Measurements from ENCODE around the gene OLIG3. TPM values are rescaled to one million over a fixed set of nuclear protein-coding genes. Genes with fewer than 3 reads are reported as not detected.
A peak's percentile ranks its signal among the peaks of the same experiment; 100 is the strongest.

OLIG3 gene
- polyA plus RNA-seq: under 1 TPM in 1 of 2 donors, not detected in 1; 0.02 TPM

DNA sequence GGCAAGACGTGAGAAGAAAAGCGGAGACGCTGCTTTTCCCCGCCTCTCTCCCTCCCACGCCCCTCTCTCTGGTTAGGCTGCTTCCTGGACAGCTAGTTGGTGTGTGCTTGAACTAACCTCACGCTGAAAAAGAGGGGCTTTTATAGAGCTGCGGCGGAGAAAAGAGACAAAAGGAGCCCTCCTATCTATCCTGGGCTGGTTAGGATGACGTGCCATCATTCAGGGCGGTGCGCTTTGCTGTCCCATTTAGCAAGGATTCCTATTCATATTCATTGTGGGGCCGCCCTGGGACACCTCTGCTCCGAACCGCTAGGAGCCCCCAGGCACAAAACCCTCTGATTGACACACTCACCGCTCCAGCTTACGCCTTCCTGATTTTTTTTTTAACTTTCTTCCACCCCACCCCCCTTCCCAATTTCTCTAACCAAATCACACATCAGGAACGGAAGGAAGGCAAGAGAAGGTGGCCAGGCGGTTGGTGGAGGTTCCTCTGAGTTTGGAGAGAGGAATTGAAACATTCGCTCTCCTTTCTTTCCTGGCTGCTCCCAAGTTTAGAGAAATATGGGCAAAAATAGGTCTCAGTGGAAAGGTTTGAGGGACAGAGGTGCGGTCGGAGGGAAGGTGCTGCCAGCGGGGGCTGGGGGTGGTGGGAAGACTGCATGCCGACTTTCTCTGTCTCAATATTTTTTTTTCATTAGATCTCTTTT, at the start of gene OLIG3:
Gene OLIG3, minus strand, starts transcription at position 114 of the 707 bp plus-strand sequence. CDS start 224 bp downstream, outside the sequence.
- Histone ChIP-seq H3K27ac (ENCODE audit: low read depth in 2 of 2, low read length in 1 of 2) (no peak within 1 kb of the TSS), H3K9me3 (ENCODE audit: control insufficient read depth in 2 of 2, insufficient read depth in 1 of 2, low read depth in 1 of 2, low read length in 1 of 2) (peaks cover 0 to 12% of the 10 kb centered on the region in 2 donors), H3K4me3 (ENCODE audit: low read depth in 1 of 2, low read length in 2 of 2) (peak within 1 kb of the TSS in 1 of 2 donors; percentile 3), H3K36me3 (ENCODE audit: control insufficient read depth in 2 of 2, insufficient read depth in 2 of 2, low read length in 1 of 2) (no peaks in the 10 kb centered on the region), H3K27me3 (ENCODE audit: control insufficient read depth in 1 of 2, insufficient read depth in 2 of 2, low read length in 2 of 2) (peaks cover 17 to 60% of the 10 kb centered on the region in 2 donors), H3K4me1 (ENCODE audit: control insufficient read depth in 2 of 2, insufficient read depth in 2 of 2, low read length in 1 of 2) (peaks cover 15 to 21% of the 10 kb centered on the region in 2 donors)
- WGBS, 2 donors: 16 to 17% methylated on average over 23 of the region's 23 CpGs

DNA sequence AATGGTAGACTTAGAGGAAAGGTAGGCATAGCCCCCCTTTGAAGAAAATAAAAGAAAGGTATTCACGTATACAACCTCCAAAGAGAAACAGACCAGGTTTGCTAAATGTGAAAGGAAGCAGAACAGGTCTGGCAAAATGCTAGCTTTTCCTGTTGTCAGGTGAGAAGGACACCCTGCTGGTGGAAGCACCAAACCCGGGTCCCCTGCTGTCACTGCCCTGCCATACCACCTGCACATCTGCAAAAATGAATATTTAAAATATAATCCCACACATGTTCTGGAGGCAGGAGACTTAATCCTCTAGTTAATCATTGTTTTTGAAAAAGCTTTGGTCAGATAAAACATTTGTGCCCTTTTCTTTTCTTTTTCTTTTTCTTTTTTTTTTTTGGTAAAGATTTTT, 48.9 kb upstream of the OLIG3 start:
- Histone ChIP-seq H3K36me3 (ENCODE audit: control insufficient read depth in 2 of 2, insufficient read depth in 2 of 2, low read length in 1 of 2) (no peaks in the 10 kb centered on the region), H3K9me3 (ENCODE audit: control insufficient read depth in 2 of 2, insufficient read depth in 1 of 2, low read depth in 1 of 2, low read length in 1 of 2) (no peaks in the 10 kb centered on the region), H3K4me1 (ENCODE audit: control insufficient read depth in 2 of 2, insufficient read depth in 2 of 2, low read length in 1 of 2) (no peaks in the 10 kb centered on the region), H3K4me3 (ENCODE audit: low read depth in 1 of 2, low read length in 2 of 2) (no peak overlapping the region), H3K27me3 (ENCODE audit: control insufficient read depth in 1 of 2, insufficient read depth in 2 of 2, low read length in 2 of 2) (no peaks in the 10 kb centered on the region), H3K27ac (ENCODE audit: low read depth in 2 of 2, low read length in 1 of 2) (no peak overlapping the region)
- WGBS, 2 donors: 37 to 45% methylated on average over 2 of the region's 2 CpGs

DNA sequence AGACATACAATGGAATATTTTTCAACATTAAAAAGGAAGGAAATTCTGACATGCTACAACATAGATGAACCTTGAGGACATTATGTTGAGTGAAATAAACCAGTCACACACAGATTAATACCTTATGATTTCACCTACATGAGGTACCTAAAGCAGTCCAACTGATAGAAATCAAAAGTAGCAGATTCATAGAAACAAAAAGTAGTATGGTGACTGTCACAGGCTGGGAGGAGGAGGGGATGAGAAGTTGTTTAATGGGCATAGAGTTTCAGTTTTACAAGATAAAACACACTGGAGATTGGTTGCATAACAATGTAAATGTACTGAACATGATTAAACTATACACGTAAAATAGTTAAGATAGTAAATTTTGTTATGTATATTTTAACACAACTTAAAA, 48.5 kb upstream of the OLIG3 start:
- Histone ChIP-seq H3K36me3 (ENCODE audit: control insufficient read depth in 2 of 2, insufficient read depth in 2 of 2, low read length in 1 of 2) (no peaks in the 10 kb centered on the region), H3K4me1 (ENCODE audit: control insufficient read depth in 2 of 2, insufficient read depth in 2 of 2, low read length in 1 of 2) (no peaks in the 10 kb centered on the region), H3K27ac (ENCODE audit: low read depth in 2 of 2, low read length in 1 of 2) (no peak overlapping the region), H3K27me3 (ENCODE audit: control insufficient read depth in 1 of 2, insufficient read depth in 2 of 2, low read length in 2 of 2) (no peaks in the 10 kb centered on the region), H3K9me3 (ENCODE audit: control insufficient read depth in 2 of 2, insufficient read depth in 1 of 2, low read depth in 1 of 2, low read length in 1 of 2) (no peaks in the 10 kb centered on the region), H3K4me3 (ENCODE audit: low read depth in 1 of 2, low read length in 2 of 2) (no peak overlapping the region)
- WGBS, 2 donors: 40 to 81% methylated on average over 1 of the region's 1 CpG

DNA sequence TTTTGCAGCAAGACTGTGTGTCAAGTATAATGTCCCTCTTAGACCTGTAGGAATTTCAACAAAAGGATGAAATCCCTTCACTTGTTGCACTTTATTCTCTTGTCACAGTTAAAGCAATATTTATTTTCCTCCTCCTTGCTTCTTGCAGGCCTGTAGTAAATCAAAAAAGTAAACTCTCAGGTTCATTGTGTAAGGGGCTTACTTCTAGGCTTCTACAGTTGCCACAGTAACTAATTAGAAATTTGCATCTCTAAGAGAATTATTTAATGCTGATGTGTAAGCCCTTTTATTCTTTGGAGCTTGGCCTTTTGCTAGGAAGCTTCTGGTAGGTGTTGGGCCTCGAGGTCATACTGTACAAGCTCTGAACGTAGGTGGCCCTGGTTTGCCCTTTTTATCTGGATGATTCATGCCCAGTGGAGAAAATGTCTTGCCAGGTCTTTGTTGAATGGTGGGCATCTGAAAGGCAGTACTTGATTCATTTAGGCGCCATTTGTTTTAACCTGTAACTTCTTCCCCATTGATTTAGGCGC, 47.4 kb upstream of the OLIG3 start:
- Histone ChIP-seq H3K4me1 (ENCODE audit: control insufficient read depth in 2 of 2, insufficient read depth in 2 of 2, low read length in 1 of 2) (no peaks in the 10 kb centered on the region), H3K9me3 (ENCODE audit: control insufficient read depth in 2 of 2, insufficient read depth in 1 of 2, low read depth in 1 of 2, low read length in 1 of 2) (no peaks in the 10 kb centered on the region), H3K27me3 (ENCODE audit: control insufficient read depth in 1 of 2, insufficient read depth in 2 of 2, low read length in 2 of 2) (peaks cover 0 to 3% of the 10 kb centered on the region in 2 donors), H3K27ac (ENCODE audit: low read depth in 2 of 2, low read length in 1 of 2) (no peak overlapping the region), H3K4me3 (ENCODE audit: low read depth in 1 of 2, low read length in 2 of 2) (no peak overlapping the region), H3K36me3 (ENCODE audit: control insufficient read depth in 2 of 2, insufficient read depth in 2 of 2, low read length in 1 of 2) (no peaks in the 10 kb centered on the region)
- WGBS, 2 donors: 86 to 88% methylated on average over 4 of the region's 4 CpGs

DNA sequence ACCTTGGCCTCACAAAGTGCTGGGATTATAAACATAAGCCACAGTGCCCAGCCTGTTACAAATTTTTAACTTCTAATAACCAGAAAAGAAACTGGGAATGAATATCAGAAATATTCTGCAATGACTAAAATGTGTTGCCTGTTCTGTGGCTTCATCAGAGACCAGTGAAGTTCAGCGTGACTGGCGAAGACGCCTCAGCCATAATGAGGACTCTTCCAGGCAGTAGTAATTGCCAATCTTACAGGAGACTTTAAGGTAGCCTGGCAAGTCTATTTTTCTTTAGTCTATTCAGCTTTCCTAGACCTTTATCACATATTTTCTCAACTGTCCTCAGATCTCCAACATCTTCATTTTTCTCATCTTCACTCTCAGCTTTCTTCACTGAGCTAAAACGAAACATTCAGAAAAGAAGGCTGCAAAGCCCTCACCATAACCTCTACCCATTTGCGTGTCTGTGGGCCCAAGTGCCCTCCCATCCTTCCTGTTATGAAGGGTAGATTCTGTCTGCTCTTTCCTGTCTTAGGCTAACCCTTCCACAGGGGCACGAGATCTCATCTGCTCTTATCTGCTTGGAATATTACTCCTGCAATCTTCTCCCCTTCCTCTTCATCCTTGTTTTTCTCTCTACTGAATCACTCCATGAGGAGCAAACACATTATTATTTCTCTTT, 42.0 kb upstream of the OLIG3 start:
- WGBS, 2 donors: 80 to 81% methylated on average over 6 of the region's 6 CpGs
- H3K4me1 ChIP-seq (ENCODE audit: control insufficient read depth in 2 of 2, insufficient read depth in 2 of 2, low read length in 1 of 2): no peaks in the 10 kb centered on the region
- H3K9me3 ChIP-seq (ENCODE audit: control insufficient read depth in 2 of 2, insufficient read depth in 1 of 2, low read depth in 1 of 2, low read length in 1 of 2): no peaks in the 10 kb centered on the region
- no peak overlapping the region for H3K4me3 ChIP-seq (ENCODE audit: low read depth in 1 of 2, low read length in 2 of 2)
- H3K27me3 ChIP-seq (ENCODE audit: control insufficient read depth in 1 of 2, insufficient read depth in 2 of 2, low read length in 2 of 2): peaks cover 0 to 3% of the 10 kb centered on the region in 2 donors
- no peaks in the 10 kb centered on the region for H3K36me3 ChIP-seq (ENCODE audit: control insufficient read depth in 2 of 2, insufficient read depth in 2 of 2, low read length in 1 of 2)
- no peak overlapping the region for H3K27ac ChIP-seq (ENCODE audit: low read depth in 2 of 2, low read length in 1 of 2)

DNA sequence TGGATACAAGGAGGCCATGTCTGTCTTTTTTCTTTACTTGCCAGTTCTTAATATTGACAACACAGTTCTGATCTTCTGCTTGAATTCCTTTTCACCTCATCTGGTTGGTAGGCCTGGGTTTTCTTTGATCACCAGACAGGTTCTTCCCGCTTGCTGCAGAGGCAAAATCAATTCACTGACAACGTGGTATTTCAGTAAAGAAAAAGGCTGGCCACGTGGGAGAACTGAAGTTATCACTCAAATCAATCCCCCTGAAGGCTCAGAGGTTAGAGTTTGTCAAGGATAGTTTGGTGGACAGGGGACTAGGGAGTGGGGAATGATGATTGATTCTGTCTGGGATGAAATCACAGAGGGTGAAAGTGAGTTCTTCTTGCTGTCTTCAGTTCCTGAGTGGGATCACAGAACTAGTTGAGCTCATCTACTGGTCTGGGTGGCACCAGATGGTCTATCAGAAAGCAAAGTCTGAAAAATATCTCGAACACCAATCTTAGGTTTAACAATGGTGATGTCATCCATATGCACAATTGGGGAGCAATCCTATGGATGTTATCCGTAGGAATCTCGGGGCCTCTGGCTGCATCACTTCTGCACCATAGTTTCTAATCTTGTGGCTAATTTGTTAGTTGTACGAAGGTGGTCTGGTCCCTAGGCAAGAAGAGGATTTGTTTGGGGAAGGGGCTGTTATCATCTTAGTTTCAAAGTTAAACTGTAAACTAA, 37.3 kb upstream of the OLIG3 start:
- no peak overlapping the region for H3K27ac ChIP-seq (ENCODE audit: low read depth in 2 of 2, low read length in 1 of 2)
- H3K9me3 ChIP-seq (ENCODE audit: control insufficient read depth in 2 of 2, insufficient read depth in 1 of 2, low read depth in 1 of 2, low read length in 1 of 2): no peaks in the 10 kb centered on the region
- H3K27me3 ChIP-seq (ENCODE audit: control insufficient read depth in 1 of 2, insufficient read depth in 2 of 2, low read length in 2 of 2): no peaks in the 10 kb centered on the region
- 77 to 80% methylated on average over 7 of the region's 7 CpGs for WGBS, 2 donors
- H3K4me3 ChIP-seq (ENCODE audit: low read depth in 1 of 2, low read length in 2 of 2): no peak overlapping the region
- H3K4me1 ChIP-seq (ENCODE audit: control insufficient read depth in 2 of 2, insufficient read depth in 2 of 2, low read length in 1 of 2): no peaks in the 10 kb centered on the region
- no peaks in the 10 kb centered on the region for H3K36me3 ChIP-seq (ENCODE audit: control insufficient read depth in 2 of 2, insufficient read depth in 2 of 2, low read length in 1 of 2)

DNA sequence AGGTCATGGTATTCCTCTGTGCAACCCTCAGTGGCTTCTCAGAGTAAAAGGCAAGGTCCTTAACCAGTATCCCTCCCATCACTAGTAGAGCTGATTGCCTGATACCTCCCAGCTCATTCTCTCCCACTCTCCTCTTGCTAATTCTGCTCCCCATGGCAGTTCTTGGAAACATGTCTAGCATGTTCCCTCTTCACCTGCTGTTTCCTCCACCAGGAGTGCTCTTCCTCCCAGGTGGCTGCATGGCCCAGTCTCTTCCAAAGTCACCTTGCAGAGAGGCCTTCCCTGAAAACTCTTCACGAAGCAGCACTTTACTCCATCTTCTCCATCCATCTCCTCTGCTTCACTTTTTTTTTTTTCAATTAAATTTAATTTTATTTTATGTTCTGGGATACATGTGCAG, 36.2 kb upstream of the OLIG3 start:
- Histone ChIP-seq H3K27me3 (ENCODE audit: control insufficient read depth in 1 of 2, insufficient read depth in 2 of 2, low read length in 2 of 2) (no peaks in the 10 kb centered on the region), H3K36me3 (ENCODE audit: control insufficient read depth in 2 of 2, insufficient read depth in 2 of 2, low read length in 1 of 2) (no peaks in the 10 kb centered on the region), H3K9me3 (ENCODE audit: control insufficient read depth in 2 of 2, insufficient read depth in 1 of 2, low read depth in 1 of 2, low read length in 1 of 2) (peaks cover 0 to 3% of the 10 kb centered on the region in 2 donors), H3K27ac (ENCODE audit: low read depth in 2 of 2, low read length in 1 of 2) (no peak overlapping the region), H3K4me3 (ENCODE audit: low read depth in 1 of 2, low read length in 2 of 2) (no peak overlapping the region), H3K4me1 (ENCODE audit: control insufficient read depth in 2 of 2, insufficient read depth in 2 of 2, low read length in 1 of 2) (no peaks in the 10 kb centered on the region)
- WGBS, 2 donors: 68 to 79% methylated on average over 1 of the region's 1 CpG

DNA sequence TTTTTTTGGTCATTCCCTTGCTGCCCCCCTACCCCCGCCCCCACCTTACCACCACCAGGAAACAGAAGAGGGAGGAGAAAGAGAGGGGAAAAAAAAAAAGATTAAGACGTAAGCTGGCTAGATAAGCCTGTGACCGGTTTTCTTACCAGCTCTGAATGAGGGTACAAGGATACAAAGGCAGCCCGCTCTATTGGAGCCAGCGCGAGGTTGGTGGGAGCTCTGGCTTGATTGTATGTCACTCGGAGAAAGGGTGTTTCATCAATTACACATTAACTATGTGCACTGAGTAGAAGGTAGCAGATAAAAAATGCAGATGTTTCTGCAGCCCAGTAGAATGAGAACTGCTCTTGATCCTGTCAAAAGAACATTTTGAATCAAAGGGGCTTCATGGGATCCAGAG, 28.6 kb upstream of the OLIG3 start:
- H3K4me1 ChIP-seq (ENCODE audit: control insufficient read depth in 2 of 2, insufficient read depth in 2 of 2, low read length in 1 of 2): no peaks in the 10 kb centered on the region
- H3K9me3 ChIP-seq (ENCODE audit: control insufficient read depth in 2 of 2, insufficient read depth in 1 of 2, low read depth in 1 of 2, low read length in 1 of 2): peaks cover 0 to 3% of the 10 kb centered on the region in 2 donors
- 44 to 62% methylated on average over 7 of the region's 7 CpGs for WGBS, 2 donors
- no peak overlapping the region for H3K27ac ChIP-seq (ENCODE audit: low read depth in 2 of 2, low read length in 1 of 2)
- no peaks in the 10 kb centered on the region for H3K36me3 ChIP-seq (ENCODE audit: control insufficient read depth in 2 of 2, insufficient read depth in 2 of 2, low read length in 1 of 2)
- no peaks in the 10 kb centered on the region for H3K27me3 ChIP-seq (ENCODE audit: control insufficient read depth in 1 of 2, insufficient read depth in 2 of 2, low read length in 2 of 2)
- no peak overlapping the region for H3K4me3 ChIP-seq (ENCODE audit: low read depth in 1 of 2, low read length in 2 of 2)

DNA sequence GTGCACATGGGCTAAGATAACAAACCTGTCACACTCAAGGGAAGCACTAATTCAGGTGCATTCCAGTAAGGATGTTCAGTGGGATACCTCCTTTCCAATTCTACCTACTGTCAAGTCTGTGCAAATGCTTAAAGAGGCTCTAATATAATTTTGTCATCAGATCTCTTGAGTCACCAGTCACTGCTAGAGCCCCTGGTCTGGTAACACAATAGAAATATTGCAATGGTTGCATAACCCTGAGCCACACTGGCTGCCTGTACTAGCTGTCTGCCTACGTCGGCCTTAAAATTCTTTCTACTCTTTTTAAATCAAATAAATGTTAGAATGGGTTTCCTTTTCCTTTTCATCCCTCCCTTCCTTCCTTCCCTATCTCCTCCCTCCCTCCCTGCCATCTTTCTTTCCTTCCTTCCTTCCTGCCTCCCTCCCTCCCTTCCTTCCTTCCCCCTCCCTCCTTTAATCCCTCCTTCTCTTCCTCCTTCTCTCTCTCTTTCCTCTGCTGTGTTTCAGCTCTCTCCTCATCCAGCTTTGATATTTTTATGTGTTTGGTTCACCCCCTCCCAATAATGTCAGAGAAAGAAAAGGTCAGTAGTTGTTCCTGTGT, 28.1 kb upstream of the OLIG3 start:
- whole genome bisulfite sequencing, 2 donors: 67 to 74% methylated on average over 2 of the region's 2 CpGs
- Histone ChIP-seq H3K27ac (ENCODE audit: low read depth in 2 of 2, low read length in 1 of 2) (no peak overlapping the region), H3K4me1 (ENCODE audit: control insufficient read depth in 2 of 2, insufficient read depth in 2 of 2, low read length in 1 of 2) (no peaks in the 10 kb centered on the region), H3K36me3 (ENCODE audit: control insufficient read depth in 2 of 2, insufficient read depth in 2 of 2, low read length in 1 of 2) (no peaks in the 10 kb centered on the region), H3K27me3 (ENCODE audit: control insufficient read depth in 1 of 2, insufficient read depth in 2 of 2, low read length in 2 of 2) (no peaks in the 10 kb centered on the region), H3K4me3 (ENCODE audit: low read depth in 1 of 2, low read length in 2 of 2) (no peak overlapping the region), H3K9me3 (ENCODE audit: control insufficient read depth in 2 of 2, insufficient read depth in 1 of 2, low read depth in 1 of 2, low read length in 1 of 2) (peaks cover 0 to 3% of the 10 kb centered on the region in 2 donors)
